ENCODE measurements around the gene LENG9. TPM values are rescaled to one million over a fixed set of nuclear protein-coding genes. Genes with fewer than 3 reads are reported as not detected.

The LENG9 gene
- total RNA-seq, 4 donors from 2014 or later: 1.5 to 4.9 (median 3.4) TPM

DNA sequence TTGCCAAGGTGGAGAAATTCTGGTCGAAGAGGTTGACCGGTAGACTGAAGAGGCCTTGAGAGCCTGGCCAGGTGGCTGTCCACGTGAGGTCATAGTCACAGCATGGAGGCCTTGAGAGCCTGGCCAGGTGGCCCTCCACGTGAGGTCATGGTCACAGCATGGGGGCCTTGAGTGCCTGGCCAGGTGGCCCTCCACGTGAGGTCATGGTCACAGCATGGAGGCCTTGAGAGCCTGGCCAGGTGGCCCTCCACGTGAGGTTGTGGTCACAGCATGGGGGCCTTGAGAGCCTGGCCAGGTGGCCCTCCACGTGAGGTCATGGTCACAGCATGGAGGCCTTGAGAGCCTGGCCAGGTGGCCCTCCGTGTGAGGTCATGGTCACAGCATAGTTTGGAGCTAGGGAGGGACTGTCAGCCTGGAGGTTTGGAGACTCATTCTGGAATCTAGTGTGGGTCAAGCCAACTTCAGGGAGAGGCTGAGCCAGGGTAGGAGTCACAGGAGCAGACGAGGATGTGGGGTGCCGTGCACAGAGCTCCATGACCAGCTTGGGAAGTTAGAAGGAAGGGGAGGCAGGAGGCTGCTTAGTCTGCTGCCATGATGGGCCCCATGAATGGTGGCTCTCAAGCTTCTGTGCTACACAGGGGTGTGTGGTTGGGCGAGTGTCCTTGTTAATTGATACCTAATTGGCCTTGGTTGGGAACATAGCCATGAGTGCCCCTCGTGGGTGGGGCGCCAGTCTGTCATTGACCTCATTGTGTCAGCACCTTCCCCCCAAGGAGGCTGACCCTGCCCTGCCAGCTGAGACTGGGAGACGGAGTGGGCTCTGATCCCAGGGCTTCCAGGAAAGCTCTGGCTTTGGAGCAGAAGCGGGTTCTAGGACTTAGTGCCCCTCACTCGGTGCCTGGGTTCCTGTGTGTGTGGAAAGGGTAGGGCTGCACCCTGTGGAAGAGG lies 4.0 kb downstream of the LENG9 start:
- H3K27ac ChIP-seq: no peak overlapping the region
- no peak overlapping the region for H3K4me3 ChIP-seq
- H3K36me3 ChIP-seq: peaks cover 9 to 76% of the 10 kb centered on the region in 2 donors
- H3K4me1 ChIP-seq: peaks cover 7 to 24% of the 10 kb centered on the region in 2 donors
- intact Hi-C loops (cut with DNase I; ENCODE audit: low total_unique reads): loop anchor here (10.0 kb wide), 3 partner anchors 295 to 795 kb away; partner anchors contain the start of gene PPP6R1
- no peaks in the 10 kb centered on the region for H3K9me3 ChIP-seq
- DNase-seq: no peak
- in situ Hi-C loops (cut with MboI; ENCODE audit: low sequenced_read_pairs in 4 of 4): loop anchor here in 1 of 4 donors (10.0 kb wide), 1 partner anchor 255 kb away; the partner anchor contains the start of gene RPS9
- no peak for TF ChIP-seq POLR2A (IDR thresholded peaks at IDR 0.05)
- TF ChIP-seq, protein P1, sequence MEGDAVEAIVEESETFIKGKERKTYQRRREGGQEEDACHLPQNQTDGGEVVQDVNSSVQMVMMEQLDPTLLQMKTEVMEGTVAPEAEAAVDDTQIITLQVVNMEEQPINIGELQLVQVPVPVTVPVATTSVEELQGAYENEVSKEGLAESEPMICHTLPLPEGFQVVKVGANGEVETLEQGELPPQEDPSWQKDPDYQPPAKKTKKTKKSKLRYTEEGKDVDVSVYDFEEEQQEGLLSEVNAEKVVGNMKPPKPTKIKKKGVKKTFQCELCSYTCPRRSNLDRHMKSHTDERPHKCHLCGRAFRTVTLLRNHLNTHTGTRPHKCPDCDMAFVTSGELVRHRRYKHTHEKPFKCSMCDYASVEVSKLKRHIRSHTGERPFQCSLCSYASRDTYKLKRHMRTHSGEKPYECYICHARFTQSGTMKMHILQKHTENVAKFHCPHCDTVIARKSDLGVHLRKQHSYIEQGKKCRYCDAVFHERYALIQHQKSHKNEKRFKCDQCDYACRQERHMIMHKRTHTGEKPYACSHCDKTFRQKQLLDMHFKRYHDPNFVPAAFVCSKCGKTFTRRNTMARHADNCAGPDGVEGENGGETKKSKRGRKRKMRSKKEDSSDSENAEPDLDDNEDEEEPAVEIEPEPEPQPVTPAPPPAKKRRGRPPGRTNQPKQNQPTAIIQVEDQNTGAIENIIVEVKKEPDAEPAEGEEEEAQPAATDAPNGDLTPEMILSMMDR (IDR thresholded peaks at IDR 0.05 in 4 of 5, conservative IDR thresholded peaks at IDR 0.05 in 1 of 5): no peak
- no peak for ATAC-seq
- no peaks in the 10 kb centered on the region for H3K27me3 ChIP-seq

DNA sequence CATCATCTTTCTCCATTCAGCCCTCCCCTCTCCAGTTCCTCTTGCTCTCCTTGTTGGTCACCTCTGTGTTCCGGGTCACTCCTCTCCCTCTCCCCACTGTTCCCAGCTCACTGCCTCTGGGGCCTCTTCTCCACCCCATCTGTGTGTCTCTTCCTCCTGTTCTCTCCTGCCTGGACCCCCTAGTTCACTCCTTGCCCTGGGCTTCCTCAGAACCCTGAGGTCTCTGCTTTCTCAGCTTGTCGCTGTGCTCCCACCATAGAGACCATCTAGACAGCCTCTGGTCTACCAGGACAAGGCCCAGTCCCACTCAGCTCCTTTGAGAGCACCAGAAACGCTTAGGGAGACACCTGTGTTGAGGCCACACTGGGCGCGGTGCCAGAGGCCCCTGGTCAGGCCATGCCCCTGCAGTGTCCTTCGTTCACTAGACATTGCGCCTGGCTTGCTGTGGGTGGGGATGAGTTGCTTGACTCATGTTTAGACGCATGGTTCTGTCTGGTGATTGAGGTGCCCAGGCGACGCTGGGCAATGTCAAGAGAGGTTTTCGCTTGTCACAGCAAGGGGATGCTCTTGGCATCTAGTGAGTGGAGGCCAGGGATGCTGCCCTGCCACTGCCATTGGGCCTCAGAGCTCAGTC lies 4.8 kb downstream of the LENG9 start:
- intact Hi-C loops (cut with DNase I; ENCODE audit: low total_unique reads) (no loop called here), in situ Hi-C loops (cut with MboI; ENCODE audit: low sequenced_read_pairs in 4 of 4) (loop anchor here in 1 of 4 donors (10.0 kb wide), 1 partner anchor 254 kb away; the partner anchor contains the start of gene RPS9)
- ATAC-seq: no peak
- Histone ChIP-seq H3K9me3 (no peaks in the 10 kb centered on the region), H3K36me3 (peaks cover 9 to 84% of the 10 kb centered on the region in 2 donors), H3K27ac (no peak overlapping the region), H3K27me3 (no peaks in the 10 kb centered on the region), H3K4me1 (peaks cover 7 to 16% of the 10 kb centered on the region in 2 donors), H3K4me3 (no peak overlapping the region)
- no peak for DNase-seq
- TF ChIP-seq POLR2A (IDR thresholded peaks at IDR 0.05): no peak
- TF ChIP-seq, protein P1 (IDR thresholded peaks at IDR 0.05 in 4 of 5, conservative IDR thresholded peaks at IDR 0.05 in 1 of 5): no peak

DNA sequence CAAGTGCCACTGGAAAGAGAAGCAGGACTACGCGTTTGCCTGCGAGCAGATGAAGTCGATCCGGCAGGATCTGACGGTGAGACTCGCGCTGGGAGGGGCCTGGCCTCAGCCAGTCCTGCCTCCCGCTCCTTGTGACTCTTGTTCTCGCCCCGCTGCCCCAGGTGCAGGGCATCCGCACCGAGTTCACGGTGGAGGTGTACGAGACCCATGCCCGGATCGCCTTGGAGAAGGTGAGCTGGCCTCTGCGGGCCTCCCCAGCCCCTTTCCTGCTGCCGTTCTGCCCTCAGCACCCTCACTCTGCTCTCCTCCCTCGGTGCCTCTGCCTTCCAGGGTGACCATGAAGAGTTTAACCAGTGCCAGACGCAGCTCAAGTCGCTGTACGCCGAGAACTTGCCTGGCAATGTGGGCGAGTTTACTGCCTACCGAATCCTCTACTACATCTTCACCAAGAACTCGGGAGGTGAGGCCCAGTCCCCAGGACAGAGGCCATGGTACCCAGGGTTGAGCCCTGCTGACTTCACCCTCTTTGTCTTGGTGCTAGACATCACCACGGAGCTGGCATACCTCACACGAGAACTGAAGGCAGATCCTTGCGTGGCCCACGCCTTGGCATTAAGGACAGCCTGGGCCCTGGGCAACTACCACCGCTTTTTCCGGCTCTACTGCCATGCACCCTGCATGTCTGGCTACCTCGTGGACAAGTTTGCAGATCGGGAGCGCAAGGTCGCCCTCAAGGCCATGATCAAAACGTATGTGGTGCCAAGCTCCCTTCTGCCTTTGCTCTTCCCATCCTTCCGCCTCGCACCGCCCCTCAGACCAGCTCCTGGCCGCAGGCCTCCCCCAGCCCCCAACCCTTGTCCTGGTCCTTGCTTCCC lies 5.6 kb downstream of the LENG9 start:
- H3K36me3 ChIP-seq: peaks cover 9 to 91% of the 10 kb centered on the region in 2 donors
- intact Hi-C loops (cut with DNase I; ENCODE audit: low total_unique reads): no loop called here
- no peak for TF ChIP-seq POLR2A (IDR thresholded peaks at IDR 0.05)
- H3K27me3 ChIP-seq: no peaks in the 10 kb centered on the region
- in situ Hi-C loops (cut with MboI; ENCODE audit: low sequenced_read_pairs in 4 of 4): loop anchor here in 1 of 4 donors (10.0 kb wide), 1 partner anchor 253 kb away; the partner anchor contains the start of gene RPS9
- no peak overlapping the region for H3K4me3 ChIP-seq
- H3K4me1 ChIP-seq: peaks cover 7 to 16% of the 10 kb centered on the region in 2 donors
- H3K9me3 ChIP-seq: no peaks in the 10 kb centered on the region
- ATAC-seq (no peak), DNase-seq (no peak)
- H3K27ac ChIP-seq: no peak overlapping the region

DNA sequence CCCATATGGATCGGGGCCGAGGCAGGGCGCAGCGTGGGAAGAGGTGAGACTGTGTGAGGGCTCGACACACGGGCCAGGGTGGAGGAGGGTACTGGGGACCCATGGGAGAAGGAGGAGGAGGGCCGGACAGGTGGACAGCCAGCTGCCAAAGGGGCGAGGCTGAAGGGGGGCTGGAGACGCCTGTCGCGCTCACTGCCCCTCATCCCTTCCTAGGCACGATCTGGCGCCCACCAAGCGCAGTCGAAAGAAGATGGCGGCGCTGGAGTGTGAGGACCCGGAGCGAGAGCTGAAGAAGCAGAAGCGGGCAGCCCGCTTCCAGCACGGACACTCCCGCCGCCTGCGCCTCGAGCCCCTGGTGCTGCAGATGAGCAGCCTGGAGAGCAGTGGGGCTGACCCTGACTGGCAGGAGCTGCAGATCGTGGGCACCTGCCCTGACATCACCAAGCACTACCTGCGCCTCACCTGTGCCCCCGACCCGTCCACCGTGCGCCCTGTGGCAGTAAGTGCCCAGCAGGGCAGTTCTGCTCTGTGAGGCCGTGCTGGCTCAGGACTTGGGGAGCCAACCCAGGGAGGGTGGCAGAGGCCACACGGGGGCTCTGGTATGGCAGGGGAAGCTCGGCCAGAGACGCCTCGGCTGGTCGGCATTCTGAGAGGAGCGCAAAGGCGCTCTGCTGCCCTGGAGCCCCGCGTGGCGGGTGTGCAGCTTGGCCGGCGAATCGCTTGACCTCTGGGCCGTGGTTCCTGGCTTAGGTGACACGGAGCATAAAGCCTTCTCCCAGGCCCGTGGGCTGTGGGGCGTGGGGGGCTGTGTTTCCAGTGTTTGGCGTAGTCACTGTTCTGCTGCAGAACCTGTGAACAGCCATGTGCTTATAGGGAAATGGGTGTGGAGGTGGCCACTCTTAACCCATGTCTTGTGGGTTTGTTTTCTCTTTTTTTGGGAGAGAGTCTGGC lies 6.9 kb downstream of the LENG9 start:
- peaks cover 9 to 100% of the 10 kb centered on the region in 2 donors for H3K36me3 ChIP-seq
- no peak overlapping the region for H3K4me3 ChIP-seq
- DNase-seq (no peak), ATAC-seq (no peak)
- peaks cover 0 to 5% of the 10 kb centered on the region in 2 donors for H3K4me1 ChIP-seq
- in situ Hi-C loops (cut with MboI; ENCODE audit: low sequenced_read_pairs in 4 of 4): loop anchor here in 1 of 4 donors (10.0 kb wide), 1 partner anchor 252 kb away; the partner anchor contains the start of gene RPS9
- no peaks in the 10 kb centered on the region for H3K27me3 ChIP-seq
- intact Hi-C loops (cut with DNase I; ENCODE audit: low total_unique reads): no loop called here
- no peak for TF ChIP-seq POLR2A (IDR thresholded peaks at IDR 0.05)
- TF ChIP-seq, protein P1 (IDR thresholded peaks at IDR 0.05 in 4 of 5, conservative IDR thresholded peaks at IDR 0.05 in 1 of 5): no peak
- no peak overlapping the region for H3K27ac ChIP-seq
- no peaks in the 10 kb centered on the region for H3K9me3 ChIP-seq

Measured in gastrocnemius medialis (tissue), 4 donors.